HepG2 (cell line): Measurements from ENCODE around the gene DDX24. TPM values are rescaled to one million over a fixed set of nuclear protein-coding genes. Genes with fewer than 3 reads are reported as not detected.

Source experiments
- ATAC-seq: fragments of 200-7000 bp; cut with Tn5 transposase; 3 replicates; pipeline ENCODE4 v1.9.1; 2020; ENCODE audit warnings: mild to moderate bottlenecking, moderate library complexity
- BruUV-seq: library from RNA; stranded (reverse); fragments of 400-500 nt; replicated peaks from 2 replicates; lab custom pipeline; 2021; lab: Mats Ljungman, UMichigan
- CTCF ChIA-PET: fragments of 300-600 bp; formaldehyde crosslinking; extraction: SDS; loops from one replicate; lab custom pipeline; 2021; ENCODE audit warnings: low total read pairs, inconsistent platforms, low intra/inter-chr PET ratio; lab: Yijun Ruan, JAX
- POLR2A ChIA-PET: fragments of 350-600 bp; sonication (Branson Sonifier 250); formaldehyde crosslinking; loops from one replicate; lab custom pipeline; 2020; ENCODE audit warnings: antibody characterized with exemption, inconsistent platforms; lab: Yijun Ruan, JAX
- DNase-seq: peaks from one replicate; pipeline ENCODE4 v3.0.0-alpha.2; 2015; ENCODE audit warnings: low spot score
- FAIRE-seq: peaks from 3 replicates; lab custom pipeline; 2011; peaks lifted over from hg19 to GRCh38; lab: Jason Lieb, UNC
- H2AFZ ChIP-seq: one replicate; pipeline ENCODE4 v1.6.1; 2011; ENCODE audit warnings: low read length, inconsistent platforms
- H3K27ac ChIP-seq: fragments of 300-600 bp; 3 replicates; pipeline ENCODE4 v1.8.0; 2011; ENCODE audit warnings: mixed run types, mild to moderate bottlenecking, mixed read lengths, low read length, inconsistent platforms; ENCODE audit not compliant: insufficient read depth; ENCODE audit errors: extremely low read length
- H3K27me3 ChIP-seq, 2 experiments: fragments of 200-600 bp in 1 of 2; 2 replicates in 1 of 2; 3 replicates in 1 of 2; pipeline versions ENCODE4 v1.6.0 to v1.8.0; 2011; ENCODE audit warnings: low read length in 2 of 2, mild to moderate bottlenecking in 2 of 2, moderate library complexity in 2 of 2, inconsistent platforms in 1 of 2; ENCODE audit not compliant: insufficient read depth in 2 of 2, control insufficient read depth in 1 of 2
- H3K36me3 ChIP-seq, 2 experiments: fragments of 200-600 bp in 1 of 2; replicated peaks in 1 of 2; 2 replicates in 1 of 2; 3 replicates in 1 of 2; pipeline versions ENCODE4 v1.5.1 to v1.8.0; 2011; ENCODE audit warnings: low read length in 2 of 2, inconsistent platforms in 1 of 2; ENCODE audit not compliant: insufficient read depth in 2 of 2, control insufficient read depth in 1 of 2
- H3K4me1 ChIP-seq: 2 replicates; pipeline ENCODE4 v1.5.1; 2012; ENCODE audit warnings: low read length, inconsistent platforms; ENCODE audit not compliant: insufficient read depth
- H3K4me2 ChIP-seq: 2 replicates; pipeline ENCODE4 v1.6.0; 2011; ENCODE audit warnings: low read depth, low read length, inconsistent platforms
- H3K4me3 ChIP-seq, 3 experiments: fragments of 200-600 bp in 1 of 3; sonication (generic), shearing (Covaris generic) in 1 of 3; replicated peaks in 1 of 3; 2 replicates each; pipeline ENCODE4 v1.5.1; 2011 to 2016; ENCODE audit warnings: low read length in 3 of 3, inconsistent platforms in 2 of 3, low read depth in 2 of 3, mild to moderate bottlenecking in 2 of 3, control low read depth in 1 of 3, mixed read lengths in 1 of 3; ENCODE audit not compliant: insufficient read depth in 1 of 3
- H3K79me2 ChIP-seq: one replicate; pipeline ENCODE4 v1.6.1; 2011; ENCODE audit warnings: low read length, inconsistent platforms; ENCODE audit not compliant: insufficient read depth
- H3K9ac ChIP-seq: 2 replicates; pipeline ENCODE4 v1.6.0; 2011; ENCODE audit warnings: mild to moderate bottlenecking, low read depth, low read length, inconsistent platforms; ENCODE audit not compliant: insufficient read depth
- H3K9me3 ChIP-seq: 2 replicates; pipeline ENCODE4 v1.5.1; 2012; ENCODE audit warnings: mild to moderate bottlenecking, low read length
- H4K20me1 ChIP-seq: 2 replicates; pipeline ENCODE4 v1.6.0; 2011; ENCODE audit warnings: inconsistent platforms, mild to moderate bottlenecking, low read length, moderate library complexity; ENCODE audit not compliant: insufficient read depth
- ARID2 ChIP-seq: sonication (generic); formaldehyde crosslinking; IDR thresholded peaks from 2 replicates; pipeline ENCODE4 v1.8.1; 2022; ENCODE audit warnings: mild to moderate bottlenecking, missing genetic modification reagents, borderline replicate concordance
- ARID5B ChIP-seq: IDR thresholded peaks from 2 replicates; pipeline ENCODE4 v1.4.0; 2020; ENCODE audit warnings: mild to moderate bottlenecking, missing genetic modification reagents
- ATF4 ChIP-seq, 2 experiments: fragments of 450-650 bp in 1 of 2; sonication (generic) in 1 of 2; formaldehyde crosslinking; IDR thresholded peaks; 2 replicates each; pipeline versions ENCODE4 v1.5.0 to v1.8.0; 2020 to 2022; ENCODE audit warnings: mild to moderate bottlenecking in 1 of 2, missing genetic modification reagents in 1 of 2
- DMAP1 ChIP-seq: IDR thresholded peaks from 2 replicates; pipeline ENCODE4 v1.6.1; 2016
- FOXC1 ChIP-seq: sonication (generic); formaldehyde crosslinking; IDR thresholded peaks from 2 replicates; pipeline ENCODE4 v1.8.0; 2022; ENCODE audit warnings: mild to moderate bottlenecking, missing genetic modification reagents, borderline replicate concordance
- HMGXB4 ChIP-seq, 2 experiments: sonication (generic) in 1 of 2; formaldehyde crosslinking in 1 of 2; IDR thresholded peaks; 2 replicates each; pipeline versions ENCODE4 v1.4.0 to v1.6.1; 2018 to 2020; ENCODE audit warnings: missing genetic modification reagents in 2 of 2, borderline replicate concordance in 1 of 2, low read depth in 1 of 2, mild to moderate bottlenecking in 1 of 2, missing biosample characterization in 1 of 2
- HNF4A ChIP-seq: sonication (generic); formaldehyde crosslinking; IDR thresholded peaks from 2 replicates; pipeline ENCODE4 v1.4.0; 2020; ENCODE audit warnings: missing genetic modification reagents
- HNRNPH1 ChIP-seq: fragments of 200-400 bp; formaldehyde crosslinking; optimal IDR thresholded peaks from 2 replicates; pipeline ENCODE3; 2017; ENCODE audit warnings: mild to moderate bottlenecking, low read depth, low read length
- MEF2D ChIP-seq: sonication (generic); formaldehyde crosslinking; IDR thresholded peaks from 2 replicates; pipeline ENCODE4 v1.5.1; 2020; ENCODE audit warnings: mild to moderate bottlenecking, missing genetic modification reagents
- NAIF1 ChIP-seq: sonication (generic); formaldehyde crosslinking; IDR thresholded peaks from 2 replicates; pipeline ENCODE4 v1.5.0; 2020; ENCODE audit warnings: mild to moderate bottlenecking, missing genetic modification reagents, borderline replicate concordance
- PAF1 ChIP-seq: IDR thresholded peaks from 2 replicates; pipeline ENCODE4 v1.6.1; 2016; ENCODE audit warnings: missing genetic modification reagents, missing compliant biosample characterization
- SIN3B ChIP-seq: fragments of 150-350 bp; IDR thresholded peaks from 2 replicates; pipeline ENCODE4 v1.6.1; 2014; ENCODE audit warnings: low read length
- ZNF10 ChIP-seq: sonication (generic); formaldehyde crosslinking; IDR thresholded peaks from 2 replicates; pipeline ENCODE4 v1.4.0; 2020; ENCODE audit warnings: mild to moderate bottlenecking, low read depth, missing genetic modification reagents, borderline replicate concordance
- ZNF124 ChIP-seq: sonication (generic); formaldehyde crosslinking; IDR thresholded peaks from 2 replicates; pipeline ENCODE4 v1.4.0; 2020; ENCODE audit warnings: missing genetic modification reagents
- ZNF616 ChIP-seq: sonication (generic); formaldehyde crosslinking; IDR thresholded peaks from 2 replicates; pipeline ENCODE4 v1.5.0; 2020; ENCODE audit warnings: low read depth, mild to moderate bottlenecking, missing genetic modification reagents
- ZNF7 ChIP-seq: IDR thresholded peaks from 2 replicates; pipeline ENCODE4 v1.6.1; 2016; ENCODE audit warnings: missing biosample characterization, missing genetic modification reagents
- ZNF724P ChIP-seq: sonication (generic); formaldehyde crosslinking; IDR thresholded peaks from 2 replicates; pipeline ENCODE4 v1.8.0; 2022; ENCODE audit warnings: missing genetic modification reagents, borderline replicate concordance
- ZSCAN31 ChIP-seq: sonication (generic); formaldehyde crosslinking; IDR thresholded peaks from 2 replicates; pipeline ENCODE4 v1.5.0; 2020; ENCODE audit warnings: low read depth, mild to moderate bottlenecking, missing genetic modification reagents
- WGBS: methylation state at CpG from one replicate; pipeline ENCODE4 v1.1.6; 2017; ENCODE audit warnings: low lambda C conversion rate; 5-methylcytosine and 5-hydroxymethylcytosine counted together
- in situ Hi-C: cut with HindIII; loops from 2 replicates; pipeline ENCODE4 v1.10.0; 2017; ENCODE audit warnings: low pct_unique_long_range_greater_than_20kb; ENCODE audit not compliant: extremely low pct_ligation_motif_present
- intact Hi-C: fragments of 100-400 bp; cut with micrococcal nuclease; formaldehyde crosslinking; loops from one replicate; pipeline ENCODE4 v1.10.0; 2022; ENCODE audit not compliant: unreplicated experiment
- polyA plus RNA-seq, 8 experiments: library from polyadenylated mRNA; depleted of rRNA in 3 of 8; stranded (reverse) in 7 of 8; unstranded in 1 of 8; fragments of >200 nt; fragmentation: Illumina TruSeq in 4 of 8; extraction: Trizol in 4 of 8; gene quantifications; 2 replicates each; pipeline versions ENCODE4 v1.2.1 to v1.2.3, GENCODE V29; 2011 to 2016; ENCODE audit warnings: low read depth in 4 of 8, missing spikeins in 1 of 8, mixed read lengths in 1 of 8; ENCODE audit not compliant: insufficient read depth in 1 of 8
- total RNA-seq, 5 experiments: library from RNA; depleted of rRNA; stranded (reverse); fragments of >200 nt; fragmentation: Illumina TruSeq; extraction: Trizol; gene quantifications; 2 replicates each; pipeline ENCODE4 v1.2.3, GENCODE V29; 2016; ENCODE audit warnings: low read depth in 1 of 5

DDX24 gene
- total and polyA plus RNA-seq, 2 of the 13 experiments (the other 11 are each of a cell fraction or from before 2014, with no cell fraction given), result 67.3 to 149 TPM

- DNase-seq, result no peak
- POLR2A ChIA-PET, result no interaction called here
Observed at GRCh38 chr14:94098326-94098992, 17.5 kb upstream of the DDX24 start.

More at GRCh38 chr14:94098326-94098992, 17.5 kb upstream of the DDX24 start:
- no peak for ATAC-seq
- Histone ChIP-seq H3K4me2 (no peak overlapping the region), H3K36me3 (0 out of 5 replicates have a peak, but pooled peaks cover 0 to 6% of the 10 kb centered on the region in 2 experiments), H3K27me3 (no peaks in the 10 kb centered on the region), H3K27ac (no peak overlapping the region)
- CTCF ChIA-PET, result no interaction called here
- TF ChIP-seq ZSCAN31 (CRISPR knock-in tag) (no peak), FOXC1 (CRISPR knock-in tag) (no peak), HNF4A (no peak), HMGXB4 (CRISPR knock-in tag; IDR thresholded peaks at IDR 0.05; ENCODE audit: borderline replicate concordance in 1 of 2, low read depth in 1 of 2) (no peak), SIN3B (no peak), MEF2D (no peak), NAIF1 (CRISPR knock-in tag) (no peak), DMAP1 (CRISPR knock-in tag) (no peak), ATF4 (CRISPR knock-in tag; IDR thresholded peaks at IDR 0.05) (no peak), ZNF124 (CRISPR knock-in tag) (no peak), ZNF724P (CRISPR knock-in tag) (no peak), ZNF616 (no peak), ARID5B (CRISPR knock-in tag) (no peak), PAF1 (no peak), ZNF7 (CRISPR knock-in tag) (no peak), ARID2 (CRISPR knock-in tag) (no peak), HNRNPH1 (no peak), ZNF10 (no peak)
- TF ChIP-seq, all 625 proteins: peak for 0
- H3K79me2 ChIP-seq, result no peaks in the 10 kb centered on the region
- WGBS, result 65% methylated on average over 10 of the region's 10 CpGs
- no peaks in the 10 kb centered on the region for H4K20me1 ChIP-seq
- FAIRE-seq, result no peak
- BruUV-seq, result no TSS peak
- intact Hi-C loops (no loop called here), in situ Hi-C loops (no loop called here)
- H3K4me1 ChIP-seq, result peaks cover 19% of the 10 kb centered on the region
- H3K9me3 ChIP-seq, result no peaks in the 10 kb centered on the region
- H3K4me3 ChIP-seq, result no peak overlapping the region
- H2AFZ ChIP-seq, result no peak overlapping the region
- no peak overlapping the region for H3K9ac ChIP-seq
